ENCODE measurements around the gene B4GALNT1. TPM values are rescaled to one million over a fixed set of nuclear protein-coding genes. Genes with fewer than 3 reads are reported as not detected.
"Not testable (repeated sequence)": the region's sequence is repeated elsewhere in the genome, so short reads cannot be mapped to it uniquely, and the experiment has no call there.

B4GALNT1 gene
- total and polyA plus RNA-seq, 4 donors, result 0.11 to 0.30 (median 0.25) TPM; not detected in 1

DNA sequence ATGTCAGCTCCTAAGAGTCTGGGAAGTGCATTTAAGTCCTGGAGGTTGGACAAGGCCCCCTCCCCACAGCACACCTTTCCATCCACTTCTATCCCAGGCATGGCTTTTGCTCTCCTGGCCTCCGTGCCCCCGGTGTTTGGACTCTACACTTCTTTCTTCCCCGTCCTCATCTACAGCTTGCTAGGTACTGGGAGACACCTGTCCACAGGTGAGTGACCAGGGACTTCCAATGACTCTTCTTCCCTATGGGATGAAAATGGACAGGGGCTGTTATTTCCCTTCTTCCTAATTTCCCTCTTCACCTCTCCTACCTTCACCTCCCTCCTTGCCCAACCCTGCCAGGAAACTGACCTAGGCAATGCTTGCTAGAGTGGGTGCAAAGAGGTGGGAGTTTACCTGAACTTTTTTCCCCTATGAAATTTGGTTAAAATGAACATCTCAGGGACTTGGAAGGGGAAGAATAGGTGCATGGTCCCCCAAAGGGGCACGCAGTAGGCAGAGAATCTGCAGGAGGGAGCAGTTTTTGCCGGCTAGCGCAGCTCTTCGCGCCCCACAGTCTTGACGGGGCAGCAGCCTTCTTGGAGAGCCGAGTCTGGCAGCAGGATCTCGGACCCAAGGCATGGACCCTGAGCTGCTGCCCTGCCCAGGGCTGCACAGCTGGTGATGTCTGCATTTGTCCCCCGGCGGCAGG lies 12.6 kb downstream of the B4GALNT1 start:
- DNase-seq (ENCODE audit: low spot score), result no peak

DNA sequence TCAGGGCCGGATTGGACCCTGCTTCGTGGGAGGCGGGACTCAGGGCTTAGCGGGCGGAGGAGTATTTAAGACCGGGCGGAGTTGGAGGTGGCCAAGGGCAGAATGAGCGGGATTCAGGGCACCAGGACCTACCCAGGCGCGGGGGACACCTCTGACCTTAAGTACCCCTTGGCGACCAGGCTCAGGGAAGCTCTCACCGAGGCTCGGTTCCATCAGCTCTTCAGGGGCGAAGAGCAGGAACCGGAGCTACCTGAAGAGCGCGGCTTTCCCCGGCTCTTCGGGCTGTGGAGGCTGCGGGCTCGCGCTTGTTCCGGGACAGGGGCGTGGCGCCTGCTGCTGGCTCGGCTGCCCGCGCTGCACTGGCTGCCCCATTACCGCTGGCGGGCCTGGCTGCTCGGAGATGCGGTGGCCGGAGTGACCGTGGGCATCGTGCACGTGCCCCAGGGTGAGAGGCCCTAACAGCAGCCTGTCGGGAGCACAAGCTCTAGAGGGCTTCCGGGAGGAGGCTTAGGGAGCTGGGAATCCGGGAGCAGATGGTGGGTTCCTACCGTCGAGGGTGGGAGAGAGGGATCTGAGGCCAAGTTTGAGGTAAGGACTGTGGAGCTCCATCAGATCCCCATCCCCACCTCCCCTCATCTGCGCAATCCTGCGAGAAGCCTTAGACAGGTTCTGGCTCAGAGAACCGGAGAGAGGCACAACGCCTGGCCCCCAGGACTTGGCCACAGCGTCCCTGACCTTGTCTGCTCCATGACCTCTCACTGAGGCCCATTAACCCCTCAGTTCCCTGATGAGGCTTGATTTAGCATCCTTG lies 13.4 kb downstream of the B4GALNT1 start:
- Histone ChIP-seq H3K36me3 (ENCODE audit: control insufficient read depth in 4 of 4, insufficient read depth in 3 of 4, low read depth in 1 of 4, low read length in 3 of 4) (no peaks in the 10 kb centered on the region), H3K27me3 (ENCODE audit: control insufficient read depth in 4 of 4, insufficient read depth in 4 of 4, low read length in 3 of 4) (peaks cover 0 to 18% (median 6%) of the 10 kb centered on the region in 4 donors)
- DNase-seq (ENCODE audit: low spot score), result no peak

More for the DNA sequence above, 12.6 kb downstream of the B4GALNT1 start:
- Histone ChIP-seq H3K9ac (ENCODE audit: low read depth in 1 of 2, low read length in 2 of 2) (no peak overlapping the region), H3K36me3 (ENCODE audit: control insufficient read depth in 4 of 4, insufficient read depth in 3 of 4, low read depth in 1 of 4, low read length in 3 of 4) (no peaks in the 10 kb centered on the region), H3K27ac (ENCODE audit: low read depth in 1 of 2, low read length in 2 of 2) (no peak overlapping the region), H3K4me3 (ENCODE audit: low read depth in 1 of 3, low read length in 3 of 3) (no peak overlapping the region), H3K27me3 (ENCODE audit: control insufficient read depth in 4 of 4, insufficient read depth in 4 of 4, low read length in 3 of 4) (peaks cover 0 to 23% (median 6%) of the 10 kb centered on the region in 4 donors), H3K9me3 (ENCODE audit: control insufficient read depth in 4 of 4, low read length in 3 of 4) (no peaks in the 10 kb centered on the region), H3K4me1 (ENCODE audit: control insufficient read depth in 4 of 4, insufficient read depth in 4 of 4, low read length in 3 of 4) (peaks cover 4 to 18% (median 12%) of the 10 kb centered on the region in 4 donors)
- WGBS, result 16% methylated on average over 13 of the region's 13 CpGs
- TF ChIP-seq NR2F2 (IDR thresholded peaks at IDR 0.05), result no peak
- TF ChIP-seq, protein P1, sequence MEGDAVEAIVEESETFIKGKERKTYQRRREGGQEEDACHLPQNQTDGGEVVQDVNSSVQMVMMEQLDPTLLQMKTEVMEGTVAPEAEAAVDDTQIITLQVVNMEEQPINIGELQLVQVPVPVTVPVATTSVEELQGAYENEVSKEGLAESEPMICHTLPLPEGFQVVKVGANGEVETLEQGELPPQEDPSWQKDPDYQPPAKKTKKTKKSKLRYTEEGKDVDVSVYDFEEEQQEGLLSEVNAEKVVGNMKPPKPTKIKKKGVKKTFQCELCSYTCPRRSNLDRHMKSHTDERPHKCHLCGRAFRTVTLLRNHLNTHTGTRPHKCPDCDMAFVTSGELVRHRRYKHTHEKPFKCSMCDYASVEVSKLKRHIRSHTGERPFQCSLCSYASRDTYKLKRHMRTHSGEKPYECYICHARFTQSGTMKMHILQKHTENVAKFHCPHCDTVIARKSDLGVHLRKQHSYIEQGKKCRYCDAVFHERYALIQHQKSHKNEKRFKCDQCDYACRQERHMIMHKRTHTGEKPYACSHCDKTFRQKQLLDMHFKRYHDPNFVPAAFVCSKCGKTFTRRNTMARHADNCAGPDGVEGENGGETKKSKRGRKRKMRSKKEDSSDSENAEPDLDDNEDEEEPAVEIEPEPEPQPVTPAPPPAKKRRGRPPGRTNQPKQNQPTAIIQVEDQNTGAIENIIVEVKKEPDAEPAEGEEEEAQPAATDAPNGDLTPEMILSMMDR (IDR thresholded peaks at IDR 0.05; ENCODE audit: low read depth, low read length, missing input control), result no peak
- TF ChIP-seq, protein P2, sequence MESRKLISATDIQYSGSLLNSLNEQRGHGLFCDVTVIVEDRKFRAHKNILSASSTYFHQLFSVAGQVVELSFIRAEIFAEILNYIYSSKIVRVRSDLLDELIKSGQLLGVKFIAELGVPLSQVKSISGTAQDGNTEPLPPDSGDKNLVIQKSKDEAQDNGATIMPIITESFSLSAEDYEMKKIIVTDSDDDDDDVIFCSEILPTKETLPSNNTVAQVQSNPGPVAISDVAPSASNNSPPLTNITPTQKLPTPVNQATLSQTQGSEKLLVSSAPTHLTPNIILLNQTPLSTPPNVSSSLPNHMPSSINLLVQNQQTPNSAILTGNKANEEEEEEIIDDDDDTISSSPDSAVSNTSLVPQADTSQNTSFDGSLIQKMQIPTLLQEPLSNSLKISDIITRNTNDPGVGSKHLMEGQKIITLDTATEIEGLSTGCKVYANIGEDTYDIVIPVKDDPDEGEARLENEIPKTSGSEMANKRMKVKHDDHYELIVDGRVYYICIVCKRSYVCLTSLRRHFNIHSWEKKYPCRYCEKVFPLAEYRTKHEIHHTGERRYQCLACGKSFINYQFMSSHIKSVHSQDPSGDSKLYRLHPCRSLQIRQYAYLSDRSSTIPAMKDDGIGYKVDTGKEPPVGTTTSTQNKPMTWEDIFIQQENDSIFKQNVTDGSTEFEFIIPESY (IDR thresholded peaks at IDR 0.05), result no peak

DNA sequence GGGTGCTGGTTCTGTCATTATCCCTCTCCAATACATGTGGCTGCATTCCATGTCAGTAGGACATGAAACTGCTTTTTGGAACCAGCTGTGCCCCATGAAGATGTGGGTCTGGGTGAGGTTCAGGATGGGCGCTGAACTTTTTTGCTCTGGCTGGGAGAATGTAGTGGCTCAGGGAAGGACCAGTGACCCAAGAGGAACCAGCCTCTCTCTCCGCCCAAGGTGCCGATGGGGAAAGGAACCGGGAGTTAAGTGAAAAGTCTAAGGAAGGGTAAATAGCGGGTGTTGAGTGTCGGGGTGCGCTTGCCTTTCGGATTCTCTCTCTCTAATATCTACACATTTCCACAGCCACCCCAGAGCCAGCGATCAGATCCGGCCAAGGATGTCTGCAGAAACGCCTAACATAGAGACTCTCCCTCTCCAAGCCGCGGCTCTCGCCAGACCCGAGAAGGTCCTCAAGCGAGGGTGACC lies 14.0 kb downstream of the B4GALNT1 start:
- H3K4me3 ChIP-seq (ENCODE audit: low read depth in 1 of 3, low read length in 3 of 3), result no peak overlapping the region
- 39% methylated on average over 16 of the region's 16 CpGs for WGBS
- H3K9me3 ChIP-seq (ENCODE audit: control insufficient read depth in 4 of 4, low read length in 3 of 4), result no peaks in the 10 kb centered on the region
- no peak for DNase-seq (ENCODE audit: low spot score)
- H3K4me1 ChIP-seq (ENCODE audit: control insufficient read depth in 4 of 4, insufficient read depth in 4 of 4, low read length in 3 of 4), result peaks cover 4 to 18% (median 12%) of the 10 kb centered on the region in 4 donors
- no peak overlapping the region for H3K9ac ChIP-seq (ENCODE audit: low read depth in 1 of 2, low read length in 2 of 2)
- peaks cover 0 to 18% (median 6%) of the 10 kb centered on the region in 4 donors for H3K27me3 ChIP-seq (ENCODE audit: control insufficient read depth in 4 of 4, insufficient read depth in 4 of 4, low read length in 3 of 4)
- TF ChIP-seq, protein P3, sequence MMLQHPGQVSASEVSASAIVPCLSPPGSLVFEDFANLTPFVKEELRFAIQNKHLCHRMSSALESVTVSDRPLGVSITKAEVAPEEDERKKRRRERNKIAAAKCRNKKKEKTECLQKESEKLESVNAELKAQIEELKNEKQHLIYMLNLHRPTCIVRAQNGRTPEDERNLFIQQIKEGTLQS (IDR thresholded peaks at IDR 0.05), result no peak
- TF ChIP-seq HNF4G (IDR thresholded peaks at IDR 0.05), result no peak
- TF ChIP-seq TAF1 (conservative IDR thresholded peaks at IDR 0.05), result no peak
- no peak for TF ChIP-seq NR2F2 (IDR thresholded peaks at IDR 0.05)
- H3K27ac ChIP-seq (ENCODE audit: low read depth in 1 of 2, low read length in 2 of 2), result no peak overlapping the region
- H3K36me3 ChIP-seq (ENCODE audit: control insufficient read depth in 4 of 4, insufficient read depth in 3 of 4, low read depth in 1 of 4, low read length in 3 of 4), result no peaks in the 10 kb centered on the region

More for the DNA sequence above, 13.4 kb downstream of the B4GALNT1 start:
- H3K9me3 ChIP-seq (ENCODE audit: control insufficient read depth in 4 of 4, low read length in 3 of 4), result no peaks in the 10 kb centered on the region
- H3K27ac ChIP-seq (ENCODE audit: low read depth in 1 of 2, low read length in 2 of 2), result no peak overlapping the region
- WGBS, result 14% methylated on average over 46 of the region's 46 CpGs
- H3K4me3 ChIP-seq (ENCODE audit: low read depth in 1 of 3, low read length in 3 of 3), result no peak overlapping the region
- TF ChIP-seq HNF4G (IDR thresholded peaks at IDR 0.05), result no peak
- TF ChIP-seq, protein P4, sequence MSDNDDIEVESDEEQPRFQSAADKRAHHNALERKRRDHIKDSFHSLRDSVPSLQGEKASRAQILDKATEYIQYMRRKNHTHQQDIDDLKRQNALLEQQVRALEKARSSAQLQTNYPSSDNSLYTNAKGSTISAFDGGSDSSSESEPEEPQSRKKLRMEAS (IDR thresholded peaks at IDR 0.05), result no peak
- TF ChIP-seq YY1 (IDR thresholded peaks at IDR 0.05), result no peak
- no peak for TF ChIP-seq TAF1 (conservative IDR thresholded peaks at IDR 0.05)
- TF ChIP-seq HNF4A (conservative IDR thresholded peaks at IDR 0.05), result no peak
- peaks cover 4 to 18% (median 12%) of the 10 kb centered on the region in 4 donors for H3K4me1 ChIP-seq (ENCODE audit: control insufficient read depth in 4 of 4, insufficient read depth in 4 of 4, low read length in 3 of 4)
- no peak overlapping the region for H3K9ac ChIP-seq (ENCODE audit: low read depth in 1 of 2, low read length in 2 of 2)

DNA sequence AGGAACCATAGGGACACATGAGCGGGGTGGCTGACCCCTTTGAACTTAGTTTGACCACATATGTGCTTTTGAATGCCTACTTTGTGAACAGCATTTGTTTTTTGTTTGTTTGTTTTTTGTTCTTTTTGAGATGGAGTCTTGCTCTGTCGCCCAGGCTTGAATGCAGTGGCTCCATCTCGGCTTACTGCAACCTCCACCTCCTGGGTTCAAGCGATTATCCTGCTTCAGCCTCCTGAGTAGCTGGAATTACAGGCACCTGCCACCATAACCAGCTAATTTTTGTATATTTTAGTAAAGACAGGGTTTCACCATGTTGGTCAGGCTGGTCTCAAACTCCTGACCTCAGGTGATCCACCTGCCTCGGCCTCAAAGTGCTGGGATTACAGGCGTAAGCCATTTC lies 14.6 kb downstream of the B4GALNT1 start:
- Histone ChIP-seq H3K4me1 (ENCODE audit: control insufficient read depth in 4 of 4, insufficient read depth in 4 of 4, low read length in 3 of 4) (peaks cover 4 to 18% (median 12%) of the 10 kb centered on the region in 4 donors), H3K27me3 (ENCODE audit: control insufficient read depth in 4 of 4, insufficient read depth in 4 of 4, low read length in 3 of 4) (peaks cover 0 to 18% (median 7%) of the 10 kb centered on the region in 4 donors)
- 92% methylated on average over 6 of the region's 6 CpGs for WGBS
- not testable (repeated sequence) for H3K4me3 ChIP-seq (ENCODE audit: low read depth in 1 of 3, low read length in 3 of 3); H3K27ac ChIP-seq (ENCODE audit: low read depth in 1 of 2, low read length in 2 of 2); DNase-seq (ENCODE audit: low spot score); H3K36me3 ChIP-seq (ENCODE audit: control insufficient read depth in 4 of 4, insufficient read depth in 3 of 4, low read depth in 1 of 4, low read length in 3 of 4); H3K9me3 ChIP-seq (ENCODE audit: control insufficient read depth in 4 of 4, low read length in 3 of 4); H3K9ac ChIP-seq (ENCODE audit: low read depth in 1 of 2, low read length in 2 of 2)

Measured in liver (tissue), 9 donors.